ENCODE data around the gene MICAL2.

- TF ChIP-seq POLR2A (IDR thresholded peaks at IDR 0.05) (no peak), CTCF (IDR thresholded peaks at IDR 0.05) (no peak)
Observed at GRCh38 chr11:12243486-12243885, 133.1 kb downstream of the MICAL2 start.
